ENCODE results near the gene HTR4.

- TF ChIP-seq CTCF (conservative IDR thresholded peaks at IDR 0.05; ENCODE audit: low read length) (no peak), EZH2phosphoT487 (IDR thresholded peaks at IDR 0.05; ENCODE audit: borderline replicate concordance) (no peak)
These were observed 67.5 kb downstream of the HTR4 start for GRCh38 chr5:148586796-148587195.
